OCI-M1 (cell line): Measurements from ENCODE around the gene UBASH3B.
"Not testable (repeated sequence)": the region's sequence is repeated elsewhere in the genome, so short reads cannot be mapped to it uniquely, and the experiment has no call there.

Source experiments
- DNase-seq: peaks from one replicate; lab custom pipeline; 2025; lab: John Stamatoyannopoulos, UW

UBASH3B gene

DNA sequence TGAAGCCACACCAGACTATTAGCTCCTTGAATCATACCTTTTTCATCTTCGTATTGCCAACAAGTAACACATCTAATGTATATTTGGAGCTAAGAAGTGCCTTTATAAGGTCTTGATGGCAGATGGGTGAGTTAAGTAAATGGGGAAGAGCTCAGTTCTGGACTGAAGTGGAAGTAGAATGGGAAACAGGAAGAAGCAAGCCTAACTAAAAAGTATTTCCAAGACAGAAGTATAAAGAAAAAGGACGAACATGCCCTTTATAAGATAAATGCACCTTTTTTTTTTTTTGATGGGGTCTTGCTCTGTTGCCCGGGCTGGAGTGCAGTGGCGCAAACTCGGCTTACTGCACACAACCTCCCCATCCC lies 197.3 kb downstream of the UBASH3B start:
- DNase-seq, result no peak

GRCh38 chr11:122853261-122853660 lies 197.7 kb downstream of the UBASH3B start:
- no peak for DNase-seq

DNA sequence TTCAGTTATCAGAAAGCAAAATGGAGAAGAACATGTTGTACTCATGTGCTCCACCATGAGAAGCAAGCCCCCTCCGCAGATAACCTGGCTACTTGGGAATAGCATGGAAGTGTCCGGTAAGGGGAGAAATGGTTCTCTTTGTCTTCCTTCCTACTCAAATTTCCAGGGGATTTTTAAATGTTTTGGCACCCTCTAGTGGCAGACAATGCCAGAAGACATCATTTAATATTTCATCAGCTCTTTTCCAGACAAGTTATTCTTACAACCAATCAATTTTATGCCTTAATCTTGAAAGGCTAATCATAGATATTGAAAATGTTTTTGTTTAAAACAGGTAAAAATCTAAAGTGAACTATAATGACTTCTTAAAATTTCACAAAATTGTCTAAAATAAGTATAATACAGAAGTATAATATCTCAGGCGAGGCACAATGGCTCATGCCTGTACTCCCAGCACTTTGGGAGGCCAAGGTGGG lies 198.5 kb downstream of the UBASH3B start:
- peak; percentile 90 for DNase-seq

GRCh38 chr11:122861631-122862030 lies 206.1 kb downstream of the UBASH3B start:
- DNase-seq, result no peak

DNA sequence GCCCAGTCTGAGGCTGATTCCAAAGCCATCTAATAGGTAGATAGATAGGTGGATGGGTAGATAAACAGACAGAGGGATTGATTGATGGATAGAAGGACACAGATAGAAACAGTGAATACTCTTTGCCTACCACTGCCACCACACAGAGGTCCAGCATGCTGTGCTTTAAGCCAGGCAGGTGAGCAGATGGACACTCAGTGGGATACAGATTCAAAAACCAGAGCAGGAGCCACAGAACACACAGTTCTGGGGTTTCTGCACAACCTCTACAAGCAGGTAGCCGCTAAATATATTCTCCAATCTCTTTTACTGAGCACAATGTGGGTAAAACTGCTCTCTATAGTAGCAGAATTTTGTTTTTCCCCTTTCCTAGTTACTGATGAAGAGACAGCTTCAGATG lies 206.6 kb downstream of the UBASH3B start:
- DNase-seq, result no peak

DNA sequence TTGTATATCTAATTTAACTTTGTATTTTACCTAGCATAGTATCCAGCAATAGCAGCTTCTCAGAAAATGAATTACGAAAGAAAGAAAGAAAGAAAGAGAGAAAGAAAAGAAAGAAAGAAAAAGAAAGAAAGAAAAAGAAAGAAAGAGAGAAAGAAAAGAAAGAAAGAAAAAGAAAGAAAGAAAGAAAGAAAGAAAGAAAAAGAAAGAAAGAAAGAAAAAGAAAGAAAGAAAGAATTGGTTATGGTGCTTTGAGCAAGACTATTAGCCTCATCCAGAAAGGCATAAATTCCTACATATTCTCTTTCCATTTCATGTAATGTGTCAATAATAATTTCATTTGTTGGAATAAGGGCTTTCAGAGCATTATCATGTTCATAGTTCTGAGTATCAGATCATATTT lies 207.6 kb downstream of the UBASH3B start:
- DNase-seq, result not testable (repeated sequence)

- DNase-seq, result peak; percentile 76
These were observed 208.3 kb downstream of the UBASH3B start for GRCh38 chr11:122863704-122864326.
